Dermis blood vessel endothelial cell (primary cell): ENCODE measurements around the gene COL6A1. TPM values are rescaled to one million over a fixed set of nuclear protein-coding genes. Genes with fewer than 3 reads are reported as not detected.

ENCODE experiments used
- DNase-seq: peaks from one replicate; pipeline ENCODE4 v3.0.0; 2010
- total RNA-seq: library from RNA; depleted of rRNA; stranded (reverse); fragments of >200 nt; gene quantifications from 2 replicates; pipeline ENCODE4 v1.2.3, GENCODE V29; 2014

COL6A1 gene
- total RNA-seq, 1 donor from 2014 or later = 32.7 TPM

GRCh38 chr21:45982092-45982757 is 655 bp downstream of the COL6A1 start:
- DNase-seq = no peak

- DNase-seq = no peak
These were observed 1.4 kb downstream of the COL6A1 start for GRCh38 chr21:45982758-45983648.

- no peak for DNase-seq
These were observed 2.0 kb downstream of the COL6A1 start for GRCh38 chr21:45983649-45983965.

- no peak for DNase-seq
These were observed 2.5 kb downstream of the COL6A1 start for GRCh38 chr21:45983981-45984551.

GRCh38 chr21:45984584-45985095 is 3.1 kb downstream of the COL6A1 start:
- no peak for DNase-seq

GRCh38 chr21:45985471-45986315 is 4.1 kb downstream of the COL6A1 start:
- DNase-seq = no peak

GRCh38 chr21:45986316-45987051 is 4.9 kb downstream of the COL6A1 start:
- no peak for DNase-seq

- DNase-seq = no peak
These were observed 5.6 kb downstream of the COL6A1 start for GRCh38 chr21:45987121-45987711.

GRCh38 chr21:45988366-45989347 is 7.1 kb downstream of the COL6A1 start:
- DNase-seq = no peak

GRCh38 chr21:45989355-45990048 is 7.9 kb downstream of the COL6A1 start:
- no peak for DNase-seq

GRCh38 chr21:45990049-45990711 is 8.6 kb downstream of the COL6A1 start:
- DNase-seq = no peak

GRCh38 chr21:45990741-45991605 is 9.4 kb downstream of the COL6A1 start:
- no peak for DNase-seq

- no peak for DNase-seq
These were observed 10.2 kb downstream of the COL6A1 start for GRCh38 chr21:45991606-45992300.

GRCh38 chr21:45992301-45993209 is 11.0 kb downstream of the COL6A1 start:
- DNase-seq = no peak

GRCh38 chr21:45993210-45994085 is 11.9 kb downstream of the COL6A1 start:
- no peak for DNase-seq
